SK-N-SH treated with all-trans-retinoic acid at 6 μM for 48 hours (cell line): Measurements from ENCODE around the gene RAD51B.

Source experiments
- ATAC-seq: fragments of 200-7000 bp; cut with Tn5 transposase; 3 replicates; pipeline ENCODE4 v1.9.1; 2020; ENCODE audit warnings: mild to moderate bottlenecking, moderate library complexity
- CSDC2 ChIP-seq: fragments of 250-450 bp; sonication (Bioruptor Pico); IDR thresholded peaks from 2 replicates; pipeline ENCODE4 v1.5.0; 2020; ENCODE audit warnings: mild to moderate bottlenecking, moderate library complexity
- CSRNP3 ChIP-seq: fragments of 250-450 bp; sonication (Bioruptor Pico); IDR thresholded peaks from 2 replicates; pipeline ENCODE4 v1.5.1; 2021; ENCODE audit warnings: mild to moderate bottlenecking, moderate library complexity
- ESRRG ChIP-seq: fragments of 250-450 bp; sonication (Bioruptor Pico); IDR thresholded peaks from 2 replicates; pipeline ENCODE4 v1.6.1; 2021; ENCODE audit warnings: mild to moderate bottlenecking
- PATZ1 ChIP-seq: fragments of 250-450 bp; sonication (Bioruptor Pico); IDR thresholded peaks from 2 replicates; pipeline ENCODE4 v1.8.0; 2020; ENCODE audit warnings: mild to moderate bottlenecking, moderate library complexity, borderline replicate concordance
- PPARA ChIP-seq: fragments of 250-450 bp; sonication (Bioruptor Pico); IDR thresholded peaks from 2 replicates; pipeline ENCODE4 v1.5.0; 2020; ENCODE audit warnings: mild to moderate bottlenecking, borderline replicate concordance
- SNAI2 ChIP-seq: fragments of 250-450 bp; sonication (Bioruptor Pico); IDR thresholded peaks from 2 replicates; pipeline ENCODE4 v1.5.0; 2020; ENCODE audit warnings: mild to moderate bottlenecking, moderate library complexity
- TOX ChIP-seq: fragments of 250-450 bp; sonication (Bioruptor Pico); IDR thresholded peaks from 2 replicates; pipeline ENCODE4 v1.8.0; 2021; ENCODE audit warnings: mild to moderate bottlenecking, moderate library complexity, borderline replicate concordance
- TSHZ2 ChIP-seq: fragments of 250-450 bp; sonication (Bioruptor Pico); IDR thresholded peaks from 2 replicates; pipeline ENCODE4 v1.5.0; 2020; ENCODE audit warnings: mild to moderate bottlenecking, moderate library complexity
- ZC3H10 ChIP-seq: fragments of 250-450 bp; sonication (Bioruptor Pico); IDR thresholded peaks from 2 replicates; pipeline ENCODE4 v1.5.1; 2021; ENCODE audit warnings: mild to moderate bottlenecking, moderate library complexity
- ZFP3 ChIP-seq: fragments of 250-450 bp; sonication (Bioruptor Pico); IDR thresholded peaks from 2 replicates; pipeline ENCODE4 v1.5.0; 2020; ENCODE audit warnings: mild to moderate bottlenecking, moderate library complexity
- ZFP30 ChIP-seq: fragments of 450-650 bp; formaldehyde crosslinking; IDR thresholded peaks from 2 replicates; pipeline ENCODE4 v1.5.0; 2022; ENCODE audit warnings: mild to moderate bottlenecking, moderate library complexity
- ZNF565 ChIP-seq: fragments of 450-650 bp; formaldehyde crosslinking; conservative IDR thresholded peaks from 2 replicates; pipeline ENCODE4 v1.5.0; 2020; ENCODE audit warnings: low read depth, mild to moderate bottlenecking, moderate library complexity
- ZNF70 ChIP-seq: fragments of 450-650 bp; formaldehyde crosslinking; IDR thresholded peaks from 2 replicates; pipeline ENCODE4 v1.5.0; 2020; ENCODE audit warnings: mild to moderate bottlenecking, moderate library complexity

The RAD51B gene

GRCh38 chr14:68740788-68741476, 921.4 kb downstream of the RAD51B start (continued):
- TF ChIP-seq TSHZ2 (no peak), CSDC2 (CRISPR knock-in tag) (no peak)

- TF ChIP-seq TOX (CRISPR knock-in tag): no peak
- no peak for TF ChIP-seq ZC3H10
- no peak for TF ChIP-seq PATZ1 (CRISPR knock-in tag)
- no peak for TF ChIP-seq CSRNP3 (CRISPR knock-in tag)
- ATAC-seq: no peak
Measured at GRCh38 chr14:68741477-68741791, 921.9 kb downstream of the RAD51B start.

- ATAC-seq: no peak
- no peak for TF ChIP-seq PPARA
Measured at GRCh38 chr14:68741839-68742470, 922.4 kb downstream of the RAD51B start.

- ATAC-seq: no peak
Measured at GRCh38 chr14:68744613-68745012, 925.0 kb downstream of the RAD51B start.

More at GRCh38 chr14:68744613-68745012, 925.0 kb downstream of the RAD51B start:
- TF ChIP-seq ZFP3: no peak
- no peak for TF ChIP-seq ESRRG (CRISPR knock-in tag)
- TF ChIP-seq CSRNP3 (CRISPR knock-in tag): no peak
- no peak for TF ChIP-seq ZNF565 (CRISPR knock-in tag)
- TF ChIP-seq TSHZ2: no peak
- no peak for TF ChIP-seq PPARA
- TF ChIP-seq ZFP30 (CRISPR knock-in tag): no peak
- no peak for TF ChIP-seq PATZ1 (CRISPR knock-in tag)
- TF ChIP-seq SNAI2 (CRISPR knock-in tag): no peak
- TF ChIP-seq ZNF70 (CRISPR knock-in tag): no peak
- TF ChIP-seq, all 23 proteins: peak for 0
